ENCODE data around the gene EHD3. TPM values are rescaled to one million over a fixed set of nuclear protein-coding genes. Genes with fewer than 3 reads are reported as not detected.

EHD3 gene
- total RNA-seq, 1 donor from 2014 or later = 20.9 TPM

GRCh38 chr2:31197669-31198068, 36.3 kb upstream of the EHD3 start:
- no peak overlapping the region for H3K4me3 Mint-ChIP-seq (ENCODE audit: unreplicated experiment)

GRCh38 chr2:31199206-31199605, 34.7 kb upstream of the EHD3 start:
- no peak for DNase-seq (ENCODE audit: low read depth)
- Mint-ChIP-seq H3K27me3 (ENCODE audit: low read depth, unreplicated experiment) (peaks cover 17% of the 10 kb centered on the region), H3K36me3 (ENCODE audit: low read depth, unreplicated experiment) (no peaks in the 10 kb centered on the region), H3K4me3 (ENCODE audit: unreplicated experiment) (no peak overlapping the region), H3K27ac (ENCODE audit: unreplicated experiment) (no peak overlapping the region), H3K4me1 (ENCODE audit: low read depth, unreplicated experiment) (no peaks in the 10 kb centered on the region), H3K9me3 (ENCODE audit: unreplicated experiment) (peaks cover 4% of the 10 kb centered on the region)
- peaks cover 3% of the 10 kb centered on the region for H3K9me3 ChIP-seq (ENCODE audit: insufficient read depth, low read depth, low read length)
- no peaks in the 10 kb centered on the region for H3K27me3 ChIP-seq (ENCODE audit: insufficient read depth, low read length)
- no peak overlapping the region for H2AFZ ChIP-seq (ENCODE audit: low read depth, low read length)
- no peak overlapping the region for H3K4me2 ChIP-seq (ENCODE audit: low read length)
- no peaks in the 10 kb centered on the region for H3K79me2 ChIP-seq (ENCODE audit: insufficient read depth, low read length)
- no peak for FAIRE-seq
- no peak overlapping the region for H3K9ac ChIP-seq (ENCODE audit: low read length)
- no peaks in the 10 kb centered on the region for H4K20me1 ChIP-seq (ENCODE audit: insufficient read depth, low read length)
- no peak for TF ChIP-seq EZH2 (IDR thresholded peaks at IDR 0.05; ENCODE audit: insufficient read depth, low read length)
- no peak for TF ChIP-seq CTCF (IDR thresholded peaks at IDR 0.05; ENCODE audit: insufficient read depth, low read depth, low read length)
- no peaks in the 10 kb centered on the region for H3K36me3 ChIP-seq (ENCODE audit: insufficient read depth, low read length)
- H3K4me1 ChIP-seq (ENCODE audit: insufficient read depth, low read length) = no peaks in the 10 kb centered on the region
- H3K4me3 ChIP-seq (ENCODE audit: insufficient read depth, low read depth, low read length) = no peak overlapping the region
- H3K27ac ChIP-seq (ENCODE audit: low read depth, low read length) = no peak overlapping the region

More at GRCh38 chr2:31197669-31198068, 36.3 kb upstream of the EHD3 start:
- H3K9ac ChIP-seq (ENCODE audit: low read length) = no peak overlapping the region
- H3K27ac ChIP-seq (ENCODE audit: low read depth, low read length) = no peak overlapping the region
- FAIRE-seq = no peak
- Mint-ChIP-seq H3K27me3 (ENCODE audit: low read depth, unreplicated experiment) (peaks cover 18% of the 10 kb centered on the region), H3K36me3 (ENCODE audit: low read depth, unreplicated experiment) (no peaks in the 10 kb centered on the region), H3K4me1 (ENCODE audit: low read depth, unreplicated experiment) (no peaks in the 10 kb centered on the region), H3K27ac (ENCODE audit: unreplicated experiment) (peak overlapping the region; percentile 68), H3K9me3 (ENCODE audit: unreplicated experiment) (peaks cover 4% of the 10 kb centered on the region)
- no peak for DNase-seq (ENCODE audit: low read depth)
- no peak for TF ChIP-seq EZH2 (IDR thresholded peaks at IDR 0.05; ENCODE audit: insufficient read depth, low read length)
- no peak for TF ChIP-seq CTCF (IDR thresholded peaks at IDR 0.05; ENCODE audit: insufficient read depth, low read depth, low read length)
- no peaks in the 10 kb centered on the region for H3K79me2 ChIP-seq (ENCODE audit: insufficient read depth, low read length)
- H3K4me2 ChIP-seq (ENCODE audit: low read length) = no peak overlapping the region
- no peaks in the 10 kb centered on the region for H3K36me3 ChIP-seq (ENCODE audit: insufficient read depth, low read length)
- H3K9me3 ChIP-seq (ENCODE audit: insufficient read depth, low read depth, low read length) = peaks cover 3% of the 10 kb centered on the region
- H3K27me3 ChIP-seq (ENCODE audit: insufficient read depth, low read length) = no peaks in the 10 kb centered on the region
- H4K20me1 ChIP-seq (ENCODE audit: insufficient read depth, low read length) = no peaks in the 10 kb centered on the region
- H2AFZ ChIP-seq (ENCODE audit: low read depth, low read length) = no peak overlapping the region
- H3K4me1 ChIP-seq (ENCODE audit: insufficient read depth, low read length) = no peaks in the 10 kb centered on the region
- H3K4me3 ChIP-seq (ENCODE audit: insufficient read depth, low read depth, low read length) = no peak overlapping the region

- no peaks in the 10 kb centered on the region for H3K36me3 Mint-ChIP-seq (ENCODE audit: low read depth, unreplicated experiment)
- no peaks in the 10 kb centered on the region for H3K4me1 Mint-ChIP-seq (ENCODE audit: low read depth, unreplicated experiment)
- no peaks in the 10 kb centered on the region for H3K79me2 ChIP-seq (ENCODE audit: insufficient read depth, low read length)
- H3K4me3 ChIP-seq (ENCODE audit: insufficient read depth, low read depth, low read length) = no peak overlapping the region
- H4K20me1 ChIP-seq (ENCODE audit: insufficient read depth, low read length) = no peaks in the 10 kb centered on the region
- no peaks in the 10 kb centered on the region for H3K4me1 ChIP-seq (ENCODE audit: insufficient read depth, low read length)
- no peak overlapping the region for H3K9ac ChIP-seq (ENCODE audit: low read length)
- no peaks in the 10 kb centered on the region for H3K36me3 ChIP-seq (ENCODE audit: insufficient read depth, low read length)
- peaks cover 3% of the 10 kb centered on the region for H3K9me3 ChIP-seq (ENCODE audit: insufficient read depth, low read depth, low read length)
- H3K27me3 Mint-ChIP-seq (ENCODE audit: low read depth, unreplicated experiment) = peaks cover 22% of the 10 kb centered on the region
- H3K27ac ChIP-seq (ENCODE audit: low read depth, low read length) = no peak overlapping the region
- H2AFZ ChIP-seq (ENCODE audit: low read depth, low read length) = no peak overlapping the region
- DNase-seq (ENCODE audit: low read depth) (no peak), FAIRE-seq (no peak)
- no peak overlapping the region for H3K4me3 Mint-ChIP-seq (ENCODE audit: unreplicated experiment)
- no peaks in the 10 kb centered on the region for H3K27me3 ChIP-seq (ENCODE audit: insufficient read depth, low read length)
- peaks cover 4% of the 10 kb centered on the region for H3K9me3 Mint-ChIP-seq (ENCODE audit: unreplicated experiment)
- no peak overlapping the region for H3K4me2 ChIP-seq (ENCODE audit: low read length)
- no peak for TF ChIP-seq CTCF (IDR thresholded peaks at IDR 0.05; ENCODE audit: insufficient read depth, low read depth, low read length)
- TF ChIP-seq EZH2 (IDR thresholded peaks at IDR 0.05; ENCODE audit: insufficient read depth, low read length) = no peak
- H3K27ac Mint-ChIP-seq (ENCODE audit: unreplicated experiment) = no peak overlapping the region
These were observed 33.0 kb upstream of the EHD3 start for GRCh38 chr2:31200972-31201371.
